AG04450 (cell line): ENCODE measurements around the gene RNF145. TPM values are rescaled to one million over a fixed set of nuclear protein-coding genes. Genes with fewer than 3 reads are reported as not detected.

Source experiments
- CTCF ChIA-PET: fragments of 300-600, 350-600 bp; formaldehyde crosslinking; extraction: SDS; loops from one replicate; lab custom pipeline; 2022; ENCODE audit warnings: antibody characterized with exemption, inconsistent platforms; lab: Charles Lee
- POLR2A ChIA-PET: fragments of 350-600 bp; formaldehyde crosslinking; extraction: SDS; loops from one replicate; lab custom pipeline; 2021; ENCODE audit warnings: antibody characterized with exemption, inconsistent platforms; lab: Yijun Ruan, JAX
- DNase-seq: peaks from one replicate; pipeline ENCODE4 v3.0.0-alpha.2; 2011; ENCODE audit warnings: low read depth, low spot score
- H3K27ac ChIP-seq: one replicate; pipeline ENCODE4 v1.5.1; 2012; ENCODE audit warnings: low read depth, low read length, control low read depth
- H3K27me3 ChIP-seq: one replicate; pipeline ENCODE4 v1.6.0; 2012; ENCODE audit warnings: low read length; ENCODE audit not compliant: control insufficient read depth, insufficient read depth
- H3K4me3 ChIP-seq: 2 replicates; pipeline ENCODE4 v1.5.1; 2011; ENCODE audit warnings: mild to moderate bottlenecking, low read depth, low read length, control low read depth
- H3K9me3 ChIP-seq: 2 replicates; pipeline ENCODE4 v1.5.1; 2012; ENCODE audit warnings: low read length; ENCODE audit not compliant: control insufficient read depth, insufficient read depth
- CTCF ChIP-seq: IDR thresholded peaks from 2 replicates; pipeline ENCODE4 v1.5.1; 2011; ENCODE audit warnings: low read depth, low read length, control low read depth, inconsistent platforms
- polyA plus RNA-seq: library from polyadenylated mRNA; depleted of rRNA; stranded (reverse); fragments of >200 nt; gene quantifications from 2 replicates; pipeline ENCODE4 v1.2.3, GENCODE V29; 2011

RNF145 gene
- polyA plus RNA-seq, 1 experiment: 66.3 TPM

GRCh38 chr5:159252195-159252594, 42.8 kb upstream of the RNF145 start:
- Histone ChIP-seq H3K4me3 (no peak overlapping the region), H3K9me3 (no peaks in the 10 kb centered on the region), H3K27ac (no peak overlapping the region), H3K27me3 (no peaks in the 10 kb centered on the region)
- TF ChIP-seq CTCF: no peak
- ChIA-PET CTCF (interaction anchor here (1.3 kb wide), 1 partner anchor 10 kb away, joined by 6 read pairs; no protein-coding TSS in a partner anchor), POLR2A (no interaction called here)
- no peak for DNase-seq

- no peak for DNase-seq
- CTCF ChIA-PET: no interaction called here
Measured at GRCh38 chr5:159249158-159249557, 39.8 kb upstream of the RNF145 start.

GRCh38 chr5:159244890-159245289, 35.5 kb upstream of the RNF145 start:
- H3K27me3 ChIP-seq: no peaks in the 10 kb centered on the region
- ChIA-PET POLR2A (no interaction called here), CTCF (no interaction called here)
- no peaks in the 10 kb centered on the region for H3K9me3 ChIP-seq
- DNase-seq: no peak
- TF ChIP-seq CTCF: no peak
- no peak overlapping the region for H3K27ac ChIP-seq
- no peak overlapping the region for H3K4me3 ChIP-seq

More at GRCh38 chr5:159249158-159249557, 39.8 kb upstream of the RNF145 start:
- H3K4me3 ChIP-seq: no peak overlapping the region
- POLR2A ChIA-PET: no interaction called here
- TF ChIP-seq CTCF: no peak
- no peaks in the 10 kb centered on the region for H3K9me3 ChIP-seq
- H3K27ac ChIP-seq: no peak overlapping the region
- no peaks in the 10 kb centered on the region for H3K27me3 ChIP-seq

GRCh38 chr5:159244163-159244562, 34.8 kb upstream of the RNF145 start:
- POLR2A ChIA-PET: no interaction called here
- no peak for DNase-seq
- TF ChIP-seq CTCF: no peak
- H3K9me3 ChIP-seq: no peaks in the 10 kb centered on the region
- H3K27ac ChIP-seq: no peak overlapping the region
- CTCF ChIA-PET: no interaction called here
- no peak overlapping the region for H3K4me3 ChIP-seq
- no peaks in the 10 kb centered on the region for H3K27me3 ChIP-seq

GRCh38 chr5:159243385-159243784, 34.0 kb upstream of the RNF145 start:
- no peak for DNase-seq
- Histone ChIP-seq H3K27ac (no peak overlapping the region), H3K4me3 (no peak overlapping the region), H3K27me3 (no peaks in the 10 kb centered on the region), H3K9me3 (no peaks in the 10 kb centered on the region)
- no peak for TF ChIP-seq CTCF
- ChIA-PET CTCF (no interaction called here), POLR2A (no interaction called here)
